Middle frontal gyrus (tissue), 1 donor: ENCODE data around the gene ANKHD1.

Source experiments
- DNase-seq: peaks from one replicate; pipeline ENCODE4 v3.0.0-alpha.2; 2015; ENCODE audit warnings: low spot score; ENCODE audit errors: extremely low spot score

Gene ANKHD1

DNA sequence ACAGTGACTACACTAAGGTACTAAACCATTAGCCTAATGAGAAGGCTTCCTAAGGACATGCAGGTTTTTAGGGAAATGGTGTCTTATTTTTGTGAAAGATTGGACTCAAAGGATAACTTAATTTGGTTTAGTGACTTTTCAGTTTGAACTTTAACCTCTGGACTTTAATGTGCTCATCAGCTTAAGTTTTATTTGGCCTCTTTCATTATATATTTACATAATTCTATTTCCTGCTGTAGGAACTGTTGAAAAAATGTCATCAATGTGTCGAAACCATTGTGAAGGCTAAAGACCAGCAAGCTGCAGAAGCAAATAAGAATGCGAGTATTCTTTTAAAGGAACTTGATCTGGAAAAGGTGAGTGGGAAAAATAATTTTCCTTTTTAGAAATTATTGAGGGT is 111.5 kb downstream of the ANKHD1 start:
- no peak for DNase-seq

DNA sequence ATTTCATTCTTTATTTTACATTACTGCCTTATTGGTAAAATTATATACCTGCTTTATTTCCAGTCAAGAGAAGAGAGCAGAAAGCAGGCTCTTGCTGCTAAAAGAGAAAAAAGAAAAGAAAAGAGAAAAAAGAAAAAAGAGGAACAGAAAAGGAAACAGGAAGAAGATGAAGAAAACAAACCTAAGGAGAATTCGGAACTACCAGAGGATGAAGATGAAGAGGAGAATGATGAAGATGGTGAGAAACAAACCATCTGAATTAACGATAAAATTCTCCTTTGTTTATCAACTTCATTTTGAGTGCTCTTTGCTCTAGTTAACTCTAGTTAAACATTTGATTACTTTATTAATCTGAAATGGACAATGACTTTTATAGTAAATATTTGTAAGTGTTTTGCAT is 122.4 kb downstream of the ANKHD1 start:
- DNase-seq: no peak

DNA sequence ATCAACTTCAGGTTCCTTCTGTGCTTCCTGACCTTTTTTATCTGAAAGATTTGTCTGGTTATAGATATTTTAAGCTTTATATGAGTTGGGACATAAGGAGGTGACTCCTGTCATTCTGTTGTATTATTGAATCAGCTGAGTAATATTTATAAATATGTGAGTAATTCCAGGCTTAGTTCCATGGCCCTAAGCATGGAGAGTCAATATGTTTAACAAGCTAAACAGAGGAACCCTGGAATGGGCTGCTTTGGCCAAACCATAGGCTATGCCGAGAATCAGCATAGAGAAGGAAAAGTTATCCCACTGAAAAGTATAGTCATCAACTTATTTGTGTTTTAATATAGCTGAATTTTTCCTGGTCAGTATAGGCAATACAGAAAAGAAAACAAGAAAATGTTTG is 138.6 kb downstream of the ANKHD1 start:
- no peak for DNase-seq

DNA sequence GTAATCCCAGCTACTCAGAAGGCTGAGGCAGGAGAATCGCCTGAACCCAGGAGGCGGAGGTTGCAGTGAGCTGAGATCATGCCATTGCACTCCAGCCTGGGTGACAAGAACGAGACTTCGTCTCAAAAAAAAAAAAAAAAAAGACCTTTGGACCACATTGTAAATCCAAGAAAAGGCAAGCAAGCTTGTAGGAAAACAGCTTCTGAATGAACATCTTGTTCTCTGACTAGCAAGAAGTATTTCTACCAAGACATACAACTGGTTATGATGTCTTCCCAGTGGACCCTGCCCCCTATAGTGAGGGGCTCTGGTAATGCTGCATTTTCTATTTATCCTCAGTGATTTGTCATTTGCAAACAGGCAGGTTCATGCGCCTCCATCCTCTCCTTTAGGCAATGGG is 141.3 kb downstream of the ANKHD1 start:
- DNase-seq: no peak

DNA sequence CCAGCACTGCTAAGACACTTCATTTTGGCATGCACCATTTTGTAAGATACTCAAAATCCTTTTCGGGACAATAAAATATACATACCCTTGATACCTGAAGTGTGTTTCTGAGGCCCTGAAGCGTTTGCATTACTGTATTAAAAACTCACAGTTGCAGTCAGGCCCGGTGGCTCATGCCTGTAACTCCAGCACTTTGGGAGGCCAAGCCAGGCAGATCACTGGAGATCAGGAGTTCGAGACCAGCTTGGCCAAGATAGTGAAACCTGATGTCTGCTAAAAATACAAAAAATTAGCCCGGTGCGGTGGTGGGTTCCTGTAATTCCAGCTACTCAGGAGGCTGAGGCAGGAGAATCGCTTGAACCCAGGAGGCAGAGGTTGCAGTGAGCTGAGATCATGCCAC is 143.4 kb downstream of the ANKHD1 start:
- no peak for DNase-seq

DNA sequence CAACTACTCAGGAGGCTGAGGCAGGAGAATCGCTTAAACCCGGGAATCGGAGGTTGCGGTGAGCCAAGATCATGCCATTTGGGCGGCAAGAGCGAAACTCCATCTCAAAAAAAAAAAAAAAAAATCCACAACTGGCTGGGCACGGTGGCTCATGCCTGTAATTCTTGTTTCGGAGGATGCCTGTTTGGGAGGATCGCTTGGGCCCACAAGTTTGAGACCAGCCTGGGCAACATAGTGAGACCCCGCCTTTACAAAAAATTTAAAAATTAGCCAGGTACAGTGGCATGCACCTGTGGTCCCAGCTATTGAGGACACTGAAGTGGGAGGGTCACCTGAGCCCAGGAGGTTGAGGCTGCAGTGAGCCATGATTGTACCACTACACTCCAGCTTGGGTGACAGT is 144.0 kb downstream of the ANKHD1 start:
- DNase-seq: no peak

DNA sequence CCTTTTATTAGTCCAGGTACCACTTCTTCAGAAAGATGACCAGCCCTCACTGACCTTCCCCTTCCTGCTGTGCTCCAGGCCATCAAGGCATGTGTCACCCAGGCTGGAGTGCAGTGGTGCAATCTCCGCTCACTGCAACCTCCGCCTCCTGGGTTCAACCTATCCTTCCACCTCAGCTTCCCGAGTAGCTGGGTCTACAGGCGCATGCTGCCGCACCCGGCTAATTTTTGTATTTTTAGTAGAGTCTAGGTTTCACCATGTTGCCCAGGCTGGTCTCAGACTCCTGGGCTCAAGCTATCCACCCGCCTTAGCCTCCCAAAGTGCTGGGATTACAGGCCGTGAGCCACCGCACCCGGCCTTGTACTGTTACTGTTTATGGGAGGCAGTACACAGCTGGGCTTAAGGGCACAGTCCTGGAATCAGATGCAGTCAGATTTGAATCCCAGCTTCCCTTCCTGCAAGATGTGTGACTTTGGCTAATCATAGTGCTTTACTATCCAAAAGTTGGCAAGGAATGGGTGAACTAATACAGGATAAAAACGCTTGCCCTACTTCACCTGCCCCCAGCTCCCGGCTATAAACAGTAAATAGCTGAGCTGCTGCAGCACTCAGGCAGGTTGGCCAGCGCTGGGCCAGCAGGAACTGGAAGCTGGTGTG is 145.3 kb downstream of the ANKHD1 start:
- DNase-seq: no peak

DNA sequence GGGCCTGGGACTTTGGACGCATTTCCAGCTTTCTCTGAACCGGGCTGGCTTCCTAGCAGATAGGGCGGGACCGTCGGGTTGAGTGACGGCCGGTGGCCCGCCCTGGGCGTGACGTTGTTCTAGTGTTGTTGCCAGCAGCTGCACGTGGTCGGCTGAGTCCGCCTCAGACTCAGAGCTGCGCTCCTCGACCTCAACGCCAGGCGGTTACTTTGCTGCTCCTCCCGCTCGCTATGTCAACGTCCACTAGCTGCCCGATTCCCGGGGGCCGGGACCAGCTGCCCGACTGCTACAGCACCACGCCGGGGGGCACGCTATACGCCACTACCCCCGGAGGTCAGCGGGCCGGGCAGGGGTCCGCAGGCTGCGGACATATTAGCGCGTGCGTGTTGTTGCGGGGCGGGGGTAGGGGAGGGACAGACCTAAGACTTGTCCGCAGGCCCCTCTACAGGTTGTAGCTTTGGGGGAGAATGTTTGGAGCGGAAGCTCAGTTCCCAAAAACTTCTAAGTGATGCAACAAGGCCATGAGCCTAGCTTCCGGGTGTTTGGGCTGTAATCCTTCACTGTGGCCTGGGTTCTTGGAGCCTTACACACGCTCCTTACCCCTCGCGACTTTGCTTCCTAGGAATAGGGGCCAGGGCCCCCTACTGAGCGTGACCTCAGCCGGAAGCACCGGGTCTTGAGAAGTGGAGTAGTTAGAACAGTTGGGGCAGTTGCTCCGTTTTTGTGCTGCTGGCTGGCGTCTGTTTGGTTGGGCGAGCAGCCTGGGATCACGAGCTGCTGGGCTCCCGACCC is 146.1 kb downstream of the ANKHD1 start, which contains the start of gene EIF4EBP3:
Gene EIF4EBP3 (plus strand): TSS at position 155 of the 792 bp plus-strand sequence. CDS start 76 bp downstream, at position 231.
- DNase-seq: peak; percentile 96

DNA sequence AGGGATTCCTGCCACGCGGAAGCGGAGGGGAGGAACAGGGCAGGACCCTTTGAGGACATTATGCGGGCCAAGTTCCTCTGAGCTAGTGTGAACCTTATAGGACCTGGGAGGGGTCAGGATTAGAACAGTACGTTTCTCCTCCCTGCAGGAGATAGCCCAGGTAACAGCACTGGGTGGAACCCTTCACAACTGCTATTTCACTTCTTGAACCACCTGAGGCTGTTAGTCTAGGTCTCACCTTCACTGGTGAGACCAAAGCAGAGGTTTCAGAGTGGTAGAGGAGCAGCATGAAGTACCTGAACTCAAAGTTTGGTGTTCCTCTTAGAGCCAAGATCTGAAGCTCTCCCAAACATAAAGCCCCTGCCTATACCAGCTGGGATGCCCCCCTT is 146.7 kb downstream of the ANKHD1 start:
- no peak for DNase-seq

DNA sequence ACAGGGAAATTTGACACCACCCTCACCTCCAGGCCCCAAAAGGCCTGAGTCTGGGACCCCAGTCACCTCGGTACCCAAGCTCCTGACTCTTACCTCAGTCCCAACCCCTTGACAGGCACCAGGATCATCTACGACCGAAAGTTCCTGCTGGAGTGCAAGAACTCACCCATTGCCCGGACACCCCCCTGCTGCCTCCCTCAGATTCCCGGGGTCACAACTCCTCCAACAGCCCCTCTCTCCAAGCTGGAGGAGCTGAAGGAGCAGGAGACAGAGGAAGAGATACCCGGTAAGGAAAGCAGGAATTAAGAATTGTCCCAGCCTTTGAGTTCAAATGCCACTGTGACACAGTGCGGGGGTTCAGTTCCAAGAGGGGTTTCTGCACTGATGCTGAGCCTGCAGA is 147.2 kb downstream of the ANKHD1 start:
- DNase-seq: no peak

DNA sequence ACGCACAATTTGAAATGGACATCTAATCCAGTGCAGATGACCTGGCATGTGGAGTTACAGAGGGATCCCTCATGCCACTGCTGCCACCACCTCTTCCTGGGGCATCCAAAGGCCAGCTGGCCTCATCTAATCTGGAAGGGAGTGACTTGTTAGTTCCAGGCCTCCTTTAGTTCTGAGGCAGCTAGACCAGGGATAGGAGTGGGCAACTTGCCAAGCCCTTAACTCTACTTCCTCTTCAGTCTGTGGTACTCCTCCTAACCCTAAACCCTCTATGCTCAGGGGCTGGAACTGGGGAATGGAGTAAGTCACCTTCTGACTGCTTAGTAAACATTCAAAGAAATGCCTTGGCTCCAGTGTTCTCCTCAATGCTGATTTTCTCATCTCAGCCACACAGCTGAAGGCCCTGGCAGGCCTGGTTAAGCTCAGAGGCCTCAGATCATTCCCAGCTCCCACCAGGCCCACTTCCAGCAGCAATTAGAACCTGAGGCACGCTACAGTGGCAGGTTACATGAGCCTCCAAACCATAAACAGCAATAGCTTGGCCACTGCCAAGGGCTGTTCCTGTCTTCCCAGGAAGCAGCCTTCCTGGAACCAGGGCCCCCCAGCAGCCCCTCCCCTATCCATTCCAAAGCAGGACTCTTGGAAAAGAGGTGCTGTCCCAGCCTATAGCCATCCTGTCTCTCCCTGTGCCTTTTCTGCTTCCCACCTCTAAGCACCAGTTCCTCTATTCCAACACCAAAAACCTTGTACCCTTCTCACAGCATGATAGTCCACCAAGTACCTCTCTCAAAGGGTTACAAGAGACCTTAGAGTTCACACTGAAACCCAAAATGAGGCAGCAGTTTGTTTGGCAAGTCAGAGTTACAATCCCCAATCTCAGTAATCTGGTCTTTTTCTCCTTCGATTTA is 147.9 kb downstream of the ANKHD1 start:
- DNase-seq: no peak

DNA sequence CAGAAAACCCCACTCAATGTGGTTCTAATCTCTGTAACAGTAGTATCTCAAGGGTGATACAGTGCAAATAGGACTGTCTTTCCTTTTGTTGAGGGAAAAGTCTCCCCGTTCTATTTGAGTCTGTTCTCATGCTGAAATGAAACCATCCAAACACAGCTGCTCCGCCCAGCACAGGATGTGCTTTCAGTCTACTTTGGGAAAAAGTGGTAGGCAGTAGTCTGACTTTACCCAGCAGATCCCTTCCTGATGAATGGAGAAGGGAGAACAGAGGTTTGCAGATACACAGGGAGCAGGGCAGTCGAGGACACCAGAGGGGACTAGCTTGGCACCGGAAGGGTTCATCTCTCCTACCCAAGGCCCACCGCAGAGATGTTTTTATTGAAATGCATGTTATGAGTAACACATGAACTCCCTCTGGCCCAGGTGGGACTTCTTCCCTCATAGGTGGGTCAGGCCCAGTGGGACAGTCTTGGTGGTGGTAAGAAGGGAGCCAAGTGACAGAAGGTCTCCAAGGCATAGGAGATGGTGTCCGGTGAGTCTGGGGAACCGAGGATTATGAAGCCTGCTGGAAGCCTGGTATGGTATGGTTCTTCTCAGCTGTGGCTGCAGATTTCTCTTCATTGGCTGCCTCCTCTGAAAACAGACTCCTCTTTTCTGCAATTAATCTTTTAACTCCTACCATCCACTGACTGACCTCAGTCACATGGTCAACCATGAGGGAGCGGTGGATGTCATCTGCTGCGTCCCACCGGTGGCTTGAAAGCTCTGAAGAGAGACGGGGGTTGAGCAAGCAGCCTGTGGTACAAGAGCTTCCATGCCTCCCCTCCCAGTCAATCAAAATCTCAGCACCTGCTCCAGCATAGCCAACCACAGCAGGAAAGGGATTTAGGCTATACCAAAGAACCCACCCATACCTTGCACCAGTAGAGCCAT is 148.8 kb downstream of the ANKHD1 start:
- no peak for DNase-seq

DNA sequence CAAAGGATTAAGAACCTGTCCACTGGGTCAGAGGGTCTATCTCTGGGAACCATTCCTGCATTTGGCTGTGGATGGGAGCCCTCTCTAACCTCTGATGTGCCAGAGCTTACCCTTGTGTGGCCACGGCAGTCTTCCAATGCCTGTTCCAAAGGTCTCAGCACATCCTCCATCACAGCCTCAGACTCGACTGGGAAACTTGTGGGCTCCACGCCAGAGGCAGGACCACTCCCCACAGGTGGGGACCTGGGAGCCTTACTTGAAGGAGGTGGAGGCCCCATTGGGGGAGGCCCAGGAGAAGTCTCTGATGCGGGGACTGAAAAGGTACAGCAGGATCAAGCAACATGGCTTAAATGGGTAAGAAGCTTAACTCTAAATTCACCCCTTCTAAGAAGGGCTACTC is 150.2 kb downstream of the ANKHD1 start:
- DNase-seq: no peak

DNA sequence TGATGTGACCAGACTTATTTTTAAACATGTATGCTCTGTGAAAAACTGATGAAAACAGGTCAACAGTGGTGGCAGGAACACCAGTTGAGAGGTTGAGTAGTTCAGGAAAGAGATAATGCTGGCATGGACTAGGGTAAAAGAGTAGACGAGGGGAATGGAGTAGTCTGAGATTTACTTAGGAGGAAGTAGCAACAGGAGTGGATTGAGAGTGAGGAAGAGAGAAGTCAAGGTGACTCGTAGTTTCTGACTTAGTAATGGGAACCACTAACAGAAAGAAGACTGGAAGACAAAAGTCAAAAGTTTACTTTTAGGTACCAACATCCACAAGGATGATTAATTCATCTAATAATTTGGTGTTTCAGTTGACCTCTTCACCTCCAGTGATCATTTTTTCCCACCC is 152.0 kb downstream of the ANKHD1 start:
- no peak for DNase-seq

DNA sequence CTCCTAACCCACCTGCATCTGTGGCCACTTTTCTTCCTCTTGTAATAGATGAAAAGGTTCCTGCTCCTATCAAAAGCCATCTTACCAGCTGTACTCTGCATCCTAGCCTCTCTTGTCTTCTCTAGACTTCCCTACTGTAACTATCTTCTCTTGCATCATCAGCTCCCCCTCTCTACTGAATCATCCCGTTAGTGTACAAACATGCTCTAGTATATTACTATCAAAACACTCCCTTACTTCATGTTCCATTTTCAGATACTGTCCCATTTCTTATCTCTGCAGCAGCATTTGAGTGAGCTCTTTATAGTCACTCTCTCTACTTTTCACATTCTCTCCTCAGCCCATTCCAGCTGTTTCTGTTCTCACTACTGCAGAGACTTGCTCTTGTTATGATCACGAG is 152.8 kb downstream of the ANKHD1 start:
- no peak for DNase-seq

DNA sequence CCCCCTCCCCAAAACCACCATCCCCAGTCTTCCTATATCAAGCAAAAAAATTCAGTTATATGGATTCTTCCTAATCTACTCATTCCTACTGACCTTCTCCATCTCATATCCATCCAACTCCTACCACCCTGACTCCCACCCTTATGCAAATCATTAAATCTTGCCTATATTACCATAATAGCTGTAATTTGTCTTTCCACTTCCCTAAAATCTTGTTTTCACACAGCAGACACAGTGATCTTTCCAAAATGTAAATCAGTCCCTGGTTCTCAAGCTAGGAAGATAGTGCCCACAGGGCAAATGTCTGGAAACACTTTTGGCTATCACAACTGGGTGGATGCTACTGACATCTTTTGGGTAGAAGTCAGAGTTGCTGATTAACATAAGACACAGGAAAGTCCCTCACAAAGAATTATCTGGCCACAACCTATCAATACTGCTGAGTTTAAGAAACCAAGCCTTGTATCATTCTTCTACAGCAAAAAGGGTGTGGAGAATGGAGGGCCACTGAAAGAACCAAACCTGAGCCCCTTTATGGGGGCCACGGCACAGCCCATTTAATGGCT is 154.2 kb downstream of the ANKHD1 start:
- DNase-seq: no peak

DNA sequence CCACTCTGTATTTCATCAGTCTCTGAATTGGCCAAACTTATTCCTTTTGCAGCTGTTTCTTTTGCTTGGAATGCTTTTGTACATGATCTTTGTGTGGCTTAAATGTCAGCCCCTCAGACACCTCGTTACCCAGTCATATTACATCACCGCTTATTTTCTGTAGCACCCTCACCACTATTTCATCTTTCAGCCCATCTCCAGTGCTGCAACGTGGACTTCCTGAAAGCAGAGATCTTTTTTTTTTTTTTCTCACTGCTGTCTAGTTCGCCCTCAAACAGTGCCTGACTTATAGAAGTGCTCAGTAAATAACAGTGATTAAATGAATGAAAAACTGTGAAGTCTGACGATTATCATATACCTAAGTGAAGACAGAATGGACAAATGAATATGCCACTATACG is 154.8 kb downstream of the ANKHD1 start:
- no peak for DNase-seq

DNA sequence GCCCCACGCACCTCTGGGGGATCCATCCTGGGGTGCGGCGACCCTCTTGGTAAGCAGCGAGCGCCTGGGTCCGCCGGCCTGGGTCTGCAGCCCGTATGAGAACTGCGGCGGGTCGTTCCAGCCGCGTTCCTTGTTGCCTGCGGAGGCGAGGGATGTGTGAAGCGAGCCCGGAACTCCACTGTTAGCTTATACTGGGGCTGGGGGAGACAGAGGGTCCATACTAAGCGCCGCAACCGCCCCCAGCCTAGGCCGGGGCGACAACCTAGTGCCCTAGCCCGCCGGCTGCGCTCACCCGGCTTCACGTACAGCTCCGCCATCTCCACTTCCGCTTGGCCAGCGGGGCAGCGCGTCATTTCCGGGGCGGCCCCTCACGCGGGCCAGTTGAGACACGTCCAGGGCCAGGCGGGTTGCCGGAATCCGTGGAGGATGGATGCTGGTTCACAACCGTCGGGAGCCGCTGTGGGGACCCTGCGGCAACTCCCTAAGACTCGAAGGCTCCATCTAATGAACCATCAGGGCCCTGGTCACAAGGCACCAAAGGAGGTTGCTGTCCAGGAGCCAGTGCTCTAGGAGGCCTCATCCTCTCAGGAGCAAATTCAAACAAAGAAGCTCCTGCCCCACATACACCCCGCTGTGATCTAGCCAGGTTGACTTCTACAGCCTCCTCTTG is 155.6 kb downstream of the ANKHD1 start, which contains the start of gene SRA1:
Gene SRA1 (minus strand): TSS at position 338 of the 670 bp plus-strand sequence. CDS start 21 bp downstream, at position 317.
- peak; percentile 90 for DNase-seq

DNA sequence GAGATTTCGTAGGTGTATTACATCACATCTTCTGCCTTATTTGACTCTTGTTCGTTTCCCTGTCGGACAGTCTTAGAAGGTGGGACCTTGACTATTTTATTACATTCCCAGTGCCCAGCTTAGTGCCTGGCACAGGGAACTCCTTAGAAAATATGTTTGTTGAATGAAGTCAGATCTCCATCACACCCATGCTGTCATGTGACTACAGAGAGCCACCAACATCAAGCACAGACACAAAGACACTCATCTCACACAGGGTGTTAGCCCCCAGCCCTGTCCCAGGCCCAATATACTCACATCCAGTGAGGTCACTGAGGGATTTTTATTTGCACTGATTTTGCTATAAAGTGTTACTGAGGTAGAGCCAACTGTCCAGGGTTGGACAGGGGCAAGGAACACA is 156.3 kb downstream of the ANKHD1 start:
- no peak for DNase-seq

DNA sequence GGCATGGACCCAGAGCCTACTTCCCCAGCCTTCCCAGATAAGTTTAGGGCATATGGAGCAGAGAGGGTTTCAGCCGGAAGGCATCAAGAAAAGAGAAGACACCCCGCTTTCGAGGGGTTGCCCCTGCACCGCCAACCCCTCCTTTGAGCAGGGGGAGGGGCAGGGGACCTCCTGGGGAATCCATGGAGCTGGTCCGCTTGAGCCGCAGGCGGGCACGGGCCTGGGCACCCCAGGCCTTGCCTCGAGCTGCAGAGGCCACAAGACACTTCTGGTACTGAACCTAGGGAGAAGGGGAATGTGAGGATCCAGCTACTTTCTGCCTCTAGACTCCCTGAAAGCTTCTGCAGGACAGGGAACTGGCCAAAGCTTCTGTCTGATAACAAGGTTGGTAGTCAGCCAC is 156.9 kb downstream of the ANKHD1 start:
- DNase-seq: no peak
